Upper lobe of right lung (tissue), 1 donor: Measurements from ENCODE around the gene TTF2. TPM values are rescaled to one million over a fixed set of nuclear protein-coding genes. Genes with fewer than 3 reads are reported as not detected.

Source experiments
- ATAC-seq: fragments of 200-7000 bp; cut with Tn5 transposase; one replicate; pipeline ENCODE4 v1.9.1; 2020; ENCODE audit warnings: mild to moderate bottlenecking, moderate library complexity
- DNase-seq: peaks from one replicate; pipeline ENCODE4 v3.0.0-alpha.2; 2020
- H3K27ac ChIP-seq: fragments of 200-600 bp; one replicate; pipeline ENCODE4 v1.8.0; 2022
- H3K27me3 ChIP-seq: fragments of 200-600 bp; one replicate; pipeline ENCODE4 v1.8.0; 2022; ENCODE audit warnings: mild to moderate bottlenecking
- H3K36me3 ChIP-seq: fragments of 200-600 bp; one replicate; pipeline ENCODE4 v1.8.0; 2022
- H3K4me1 ChIP-seq: fragments of 200-600 bp; one replicate; pipeline ENCODE4 v1.8.0; 2022
- H3K4me3 ChIP-seq: fragments of 200-600 bp; one replicate; pipeline ENCODE4 v1.8.0; 2022; ENCODE audit warnings: mild to moderate bottlenecking
- H3K9me3 ChIP-seq: fragments of 200-600 bp; one replicate; pipeline ENCODE4 v1.8.0; 2022
- CTCF ChIP-seq: fragments of 200-600 bp; IDR thresholded peaks from one replicate; pipeline ENCODE4 v1.8.0; 2022; ENCODE audit warnings: antibody characterized with exemption
- intact Hi-C: fragments of 100-400 bp; cut with DNase I; formaldehyde crosslinking; loops from one replicate; pipeline ENCODE4 v1.11.0; 2022
- total RNA-seq: library from RNA; stranded (reverse); fragmentation: NEBNext Ultra II Directional; extraction: Animal tissue kit (Norgen Biotek cat#: 25700); gene quantifications from one replicate; pipeline ENCODE4 v1.2.1, GENCODE V29; 2021
- donor health status: DM: no; HTN: yes; CAD: no; lungs with severe emphysema.

The TTF2 gene
- total RNA-seq, 1 donor from 2014 or later: 14.8 TPM

GRCh38 chr1:117128323-117129079, 68.4 kb downstream of the TTF2 start:
- H3K27ac ChIP-seq: no peak overlapping the region
- peaks cover 14% of the 10 kb centered on the region for H3K4me1 ChIP-seq
- no peak overlapping the region for H3K4me3 ChIP-seq
- peak; percentile 51 for TF ChIP-seq CTCF
- H3K27me3 ChIP-seq: no peaks in the 10 kb centered on the region
- no peaks in the 10 kb centered on the region for H3K9me3 ChIP-seq
- H3K36me3 ChIP-seq: no peaks in the 10 kb centered on the region
- peak; percentile 47 for ATAC-seq
- intact Hi-C loops: no loop called here
- no peak for DNase-seq

- Histone ChIP-seq H3K4me1 (peaks cover 14% of the 10 kb centered on the region), H3K9me3 (no peaks in the 10 kb centered on the region), H3K4me3 (no peak overlapping the region), H3K27me3 (no peaks in the 10 kb centered on the region), H3K27ac (no peak overlapping the region), H3K36me3 (no peaks in the 10 kb centered on the region)
- intact Hi-C loops: no loop called here
- ATAC-seq (no peak), DNase-seq (no peak)
- TF ChIP-seq CTCF: no peak
These were observed 70.4 kb downstream of the TTF2 start for GRCh38 chr1:117130526-117130925.

GRCh38 chr1:117135329-117135728, 75.2 kb downstream of the TTF2 start:
- no peak for TF ChIP-seq CTCF
- no peak for ATAC-seq
- intact Hi-C loops: no loop called here

GRCh38 chr1:117136749-117137148, 76.6 kb downstream of the TTF2 start:
- H3K4me3 ChIP-seq: no peak overlapping the region
- no peaks in the 10 kb centered on the region for H3K4me1 ChIP-seq
- intact Hi-C loops: no loop called here
- DNase-seq: no peak
- ATAC-seq: no peak
- TF ChIP-seq CTCF: no peak
- no peaks in the 10 kb centered on the region for H3K36me3 ChIP-seq
- no peaks in the 10 kb centered on the region for H3K27me3 ChIP-seq
- H3K27ac ChIP-seq: no peak overlapping the region
- no peaks in the 10 kb centered on the region for H3K9me3 ChIP-seq

More at GRCh38 chr1:117135329-117135728, 75.2 kb downstream of the TTF2 start:
- no peaks in the 10 kb centered on the region for H3K27me3 ChIP-seq
- H3K27ac ChIP-seq: no peak overlapping the region
- H3K36me3 ChIP-seq: no peaks in the 10 kb centered on the region
- H3K4me1 ChIP-seq: no peaks in the 10 kb centered on the region
- no peak for DNase-seq
- no peak overlapping the region for H3K4me3 ChIP-seq
- H3K9me3 ChIP-seq: no peaks in the 10 kb centered on the region

GRCh38 chr1:117137281-117137855, 77.2 kb downstream of the TTF2 start:
- ATAC-seq (no peak), DNase-seq (no peak)
- H3K36me3 ChIP-seq: no peaks in the 10 kb centered on the region
- no peak overlapping the region for H3K27ac ChIP-seq
- H3K4me1 ChIP-seq: no peaks in the 10 kb centered on the region
- H3K4me3 ChIP-seq: no peak overlapping the region
- no peaks in the 10 kb centered on the region for H3K9me3 ChIP-seq
- no peak for TF ChIP-seq CTCF
- intact Hi-C loops: no loop called here
- no peaks in the 10 kb centered on the region for H3K27me3 ChIP-seq
